ENCODE data around the gene NARS2. TPM values are rescaled to one million over a fixed set of nuclear protein-coding genes. Genes with fewer than 3 reads are reported as not detected.

NARS2 gene
- total and polyA plus RNA-seq, 9 of the 15 experiments (the other 6 are each of a cell fraction or from before 2014, with no cell fraction given), result 26.8 to 48.0 (median 34.2) TPM

GRCh38 chr11:78570031-78570430 is 4.6 kb downstream of the NARS2 start:
- ChIA-PET CTCF (ENCODE audit: low intra/inter-chr PET ratio) (no interaction called here), POLR2A (no interaction called here)
- H2AFZ ChIP-seq (ENCODE audit: low read depth, low read length), result no peak overlapping the region
- intact Hi-C loops (cut with micrococcal nuclease) (no loop called here), in situ Hi-C loops (cut with MboI) (no loop called here)
- no peak overlapping the region for H3K27ac ChIP-seq (ENCODE audit: extremely low read depth, low read depth, low read length)
- peaks cover 33% of the 10 kb centered on the region for H3K79me2 ChIP-seq (ENCODE audit: control insufficient read depth, insufficient read depth, low read length)
- FAIRE-seq, result no peak
- no TSS peak for BruUV-seq (replicated peaks)
- no peaks in the 10 kb centered on the region for H3K9me3 ChIP-seq (replicated peaks; ENCODE audit: control insufficient read depth, insufficient read depth, low read depth, low read length)
- no peak for DNase-seq (ENCODE audit: extremely low read depth in 1 of 4, low spot score in 3 of 4)
- no peak overlapping the region for H3K9ac ChIP-seq (ENCODE audit: insufficient read depth in 1 of 2, low read depth in 2 of 2, low read length in 2 of 2)
- no peak for TF ChIP-seq EP300 (IDR thresholded peaks at IDR 0.05; ENCODE audit: low read length)
- TF ChIP-seq CREBBP (IDR thresholded peaks at IDR 0.05; ENCODE audit: low read depth, low read length), result no peak
- H3K4me2 ChIP-seq (ENCODE audit: insufficient read depth, low read length), result no peak overlapping the region
- 97% methylated on average over 6 of the region's 6 CpGs for WGBS (ENCODE audit: insufficient coverage, low coverage, missing lambda C conversion rate)
- ATAC-seq, result no peak
- peaks cover 70% of the 10 kb centered on the region for H3K36me3 ChIP-seq (ENCODE audit: control insufficient read depth, insufficient read depth, low read length)
- H3K4me1 ChIP-seq (replicated peaks in 1 of 2; ENCODE audit: control insufficient read depth in 2 of 2, insufficient read depth in 2 of 2, low read length in 2 of 2), result peaks cover 6 to 7% of the 10 kb centered on the region in 2 experiments; a peak in 4 of 5 replicates
- no peaks in the 10 kb centered on the region for H3K27me3 ChIP-seq (ENCODE audit: control insufficient read depth in 2 of 2, insufficient read depth in 2 of 2, low read length in 2 of 2)
- H3K9me1 ChIP-seq (ENCODE audit: control insufficient read depth, insufficient read depth, low read length), result no peaks in the 10 kb centered on the region
- H3K4me3 ChIP-seq, result no peak overlapping the region
- H4K20me1 ChIP-seq (replicated peaks; ENCODE audit: control insufficient read depth, insufficient read depth, low read length), result no peaks in the 10 kb centered on the region

GRCh38 chr11:78567209-78567608 is 7.5 kb downstream of the NARS2 start:
- H3K9ac ChIP-seq (ENCODE audit: insufficient read depth in 1 of 2, low read depth in 2 of 2, low read length in 2 of 2), result no peak overlapping the region
- CTCF ChIA-PET (ENCODE audit: low intra/inter-chr PET ratio), result no interaction called here
- H3K4me3 ChIP-seq, result no peak overlapping the region
- no peak overlapping the region for H3K27ac ChIP-seq (ENCODE audit: extremely low read depth, low read depth, low read length)
- no peak for TF ChIP-seq ZNF174 (CRISPR knock-in tag; IDR thresholded peaks at IDR 0.05)
- no peak for TF ChIP-seq KDM1A (IDR thresholded peaks at IDR 0.05)
- TF ChIP-seq ZNF507 (tag; conservative IDR thresholded peaks at IDR 0.05), result no peak
- no peak for TF ChIP-seq ZFP91 (CRISPR knock-in tag; IDR thresholded peaks at IDR 0.05)
- TF ChIP-seq CHD2 (IDR thresholded peaks at IDR 0.05; ENCODE audit: low read depth, low read length), result no peak
- no peak for TF ChIP-seq JUN (IDR thresholded peaks at IDR 0.05; ENCODE audit: borderline replicate concordance, low read depth, low read length)
- TF ChIP-seq JUN (CRISPR knock-in tag; IDR thresholded peaks at IDR 0.05; ENCODE audit: borderline replicate concordance), result no peak
- no peaks in the 10 kb centered on the region for H3K9me1 ChIP-seq (ENCODE audit: control insufficient read depth, insufficient read depth, low read length)
- no peak for FAIRE-seq
- ATAC-seq, result no peak
- no peaks in the 10 kb centered on the region for H3K9me3 ChIP-seq (replicated peaks; ENCODE audit: control insufficient read depth, insufficient read depth, low read depth, low read length)
- H3K4me1 ChIP-seq (replicated peaks in 1 of 2; ENCODE audit: control insufficient read depth in 2 of 2, insufficient read depth in 2 of 2, low read length in 2 of 2), result peaks cover 0 to 3% of the 10 kb centered on the region in 2 experiments; a peak in 1 of 5 replicates
- H4K20me1 ChIP-seq (replicated peaks; ENCODE audit: control insufficient read depth, insufficient read depth, low read length), result no peaks in the 10 kb centered on the region
- H3K36me3 ChIP-seq (ENCODE audit: control insufficient read depth, insufficient read depth, low read length), result peaks cover 79% of the 10 kb centered on the region
- POLR2A ChIA-PET, result no interaction called here
- H3K4me2 ChIP-seq (ENCODE audit: insufficient read depth, low read length), result no peak overlapping the region
- no peak for DNase-seq (ENCODE audit: extremely low read depth in 1 of 4, low spot score in 3 of 4)
- no peaks in the 10 kb centered on the region for H3K27me3 ChIP-seq (ENCODE audit: control insufficient read depth in 2 of 2, insufficient read depth in 2 of 2, low read length in 2 of 2)
- in situ Hi-C loops (cut with MboI), result no loop called here
- intact Hi-C loops (cut with micrococcal nuclease), result loop anchor here (10.0 kb wide), 2 partner anchors 272 to 552 kb away; no protein-coding TSS in a partner anchor
- H3K79me2 ChIP-seq (ENCODE audit: control insufficient read depth, insufficient read depth, low read length), result peaks cover 29% of the 10 kb centered on the region
- WGBS (ENCODE audit: insufficient coverage, low coverage, missing lambda C conversion rate), result 85% methylated on average over 8 of the region's 8 CpGs
- no peak overlapping the region for H2AFZ ChIP-seq (ENCODE audit: low read depth, low read length)
- BruUV-seq (replicated peaks), result no TSS peak

Measured in K562 (cell line).